ENCODE data around the gene ADRA2B.
"Not testable (repeated sequence)": the region's sequence is repeated elsewhere in the genome, so short reads cannot be mapped to it uniquely, and the experiment has no call there.

GRCh38 chr2:96084858-96085518 is 31.4 kb downstream of the ADRA2B start:
- TF ChIP-seq POLR2A, CTCF (IDR thresholded peaks at IDR 0.05): not testable (repeated sequence)
